Measurements from ENCODE around the gene IL17RD.

- TF ChIP-seq MAZ (IDR thresholded peaks at IDR 0.05; ENCODE audit: borderline replicate concordance, low read depth, low read length) (no peak), CTCF (conservative IDR thresholded peaks at IDR 0.05; ENCODE audit: low read depth, low read length) (no peak), CHD1 (IDR thresholded peaks at IDR 0.05; ENCODE audit: low read depth, low read length) (no peak), BHLHE40 (IDR thresholded peaks at IDR 0.05; ENCODE audit: low read depth, low read length) (no peak), MXI1 (IDR thresholded peaks at IDR 0.05; ENCODE audit: borderline replicate concordance, low read depth, low read length) (no peak), USF2 (IDR thresholded peaks at IDR 0.05; ENCODE audit: low read depth, low read length) (no peak), POLR2A (IDR thresholded peaks at IDR 0.05; ENCODE audit: low read depth, low read length) (no peak), SMC3 (IDR thresholded peaks at IDR 0.05; ENCODE audit: low read depth, low read length) (no peak), NFE2L2 (IDR thresholded peaks at IDR 0.05; ENCODE audit: low read depth, low read length) (no peak), RFX5 (IDR thresholded peaks at IDR 0.05; ENCODE audit: low read depth, low read length) (no peak)
Measured at GRCh38 chr3:57192028-57192427, 26.9 kb upstream of the IL17RD start.
